ENCODE data around the gene NPC2.

GRCh38 chr14:74528406-74528805 lies 35.3 kb upstream of the NPC2 start:
- TF ChIP-seq CTCF (IDR thresholded peaks at IDR 0.05): no peak
- TF ChIP-seq POLR2A (IDR thresholded peaks at IDR 0.05): no peak
